Measurements from ENCODE around the gene TICRR.

The TICRR gene

DNA sequence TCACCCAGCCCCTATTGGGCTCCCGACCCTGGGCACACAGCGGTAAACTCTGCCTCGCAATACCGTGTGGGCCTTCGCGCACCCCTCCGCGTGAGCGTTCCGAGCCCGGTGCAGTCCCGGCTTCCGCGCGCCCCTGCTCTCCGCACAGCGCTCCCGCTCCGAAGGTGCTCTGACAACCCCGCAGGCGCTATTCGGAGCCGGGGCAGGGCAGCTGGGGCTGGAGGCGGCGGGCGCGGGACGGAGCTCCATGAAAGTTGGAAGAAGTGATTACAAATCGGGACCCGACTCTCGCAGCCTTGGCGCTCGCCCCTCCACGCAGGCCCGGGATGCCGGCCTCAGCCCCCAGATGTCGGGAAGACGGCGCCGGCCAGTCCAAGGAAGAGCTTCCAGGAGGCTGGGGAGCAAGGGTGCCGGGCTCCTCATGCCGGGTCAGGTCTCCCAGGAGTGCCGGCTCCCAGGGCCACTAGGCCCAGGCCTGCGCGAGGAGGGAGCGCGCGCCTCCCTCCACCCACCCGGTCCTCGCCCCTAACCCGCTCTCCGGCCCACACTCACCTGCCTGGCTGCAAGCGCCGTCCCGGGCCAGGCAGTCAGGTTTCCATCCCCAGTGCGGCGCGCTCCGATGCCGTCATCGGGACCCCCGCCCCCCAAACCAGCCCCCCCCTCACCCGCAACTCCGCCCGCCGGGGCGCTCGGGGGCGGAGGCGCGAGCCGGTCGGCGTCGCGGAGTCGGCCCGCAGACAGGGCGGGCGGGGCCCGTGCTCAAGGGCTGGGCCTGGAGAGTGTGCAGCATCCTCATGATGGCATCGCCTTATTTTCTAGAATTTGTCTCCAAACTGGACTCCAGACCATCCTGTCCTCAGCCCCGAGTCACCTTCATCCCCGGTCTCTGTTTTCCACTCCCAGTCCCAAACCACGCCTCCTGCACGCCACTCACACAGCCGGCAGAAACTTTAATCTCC, 79.9 kb downstream of the TICRR start, which contains the start of gene KIF7:
Gene KIF7, minus strand, starts transcription at position 621 of the 959 bp plus-strand sequence. CDS start 2,537 bp downstream, outside the sequence.
- no peak for DNase-seq

GRCh38 chr15:89656116-89656815, 81.0 kb downstream of the TICRR start:
- DNase-seq: no peak

GRCh38 chr15:89657686-89658200, 82.5 kb downstream of the TICRR start:
- DNase-seq: no peak

DNA sequence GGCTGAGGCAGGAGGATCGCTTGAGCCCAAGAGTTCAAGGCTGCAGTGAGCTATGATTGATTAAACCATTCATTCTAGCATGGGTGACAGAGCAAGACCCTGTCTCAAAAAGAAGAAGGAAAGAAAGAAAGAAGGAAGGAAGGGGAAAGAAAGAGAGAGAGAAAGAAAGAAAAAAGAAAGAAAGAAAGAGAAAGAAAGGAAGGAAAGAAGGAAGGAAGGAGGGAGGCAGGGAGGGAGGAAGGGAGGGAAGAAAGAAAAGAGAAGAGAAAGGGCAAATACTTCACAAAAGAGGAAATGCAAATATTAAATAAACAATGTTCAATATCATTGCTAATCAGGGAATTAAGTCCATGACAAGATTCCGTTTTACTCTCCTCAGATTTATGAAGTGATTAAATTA, 84.0 kb downstream of the TICRR start:
- no peak for DNase-seq

DNA sequence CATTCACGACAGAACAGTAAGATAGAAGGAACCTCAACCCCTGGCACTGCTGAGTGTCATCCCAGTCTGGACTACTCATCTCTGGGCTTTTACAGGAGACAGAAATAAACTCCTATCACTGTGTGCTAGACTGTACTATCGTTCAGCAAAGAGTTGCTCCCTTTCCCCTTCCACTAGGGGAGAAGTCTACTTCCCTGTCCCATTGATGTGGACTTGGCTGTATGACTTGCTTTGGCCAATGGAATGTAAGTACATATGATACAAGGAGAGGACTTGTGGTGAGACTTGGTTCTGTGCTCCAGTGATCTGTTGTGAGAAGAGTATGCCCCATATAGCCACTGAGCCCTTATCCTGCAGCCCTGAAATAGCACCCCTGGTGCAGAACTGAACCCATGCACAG, 85.3 kb downstream of the TICRR start:
- no peak for DNase-seq

DNA sequence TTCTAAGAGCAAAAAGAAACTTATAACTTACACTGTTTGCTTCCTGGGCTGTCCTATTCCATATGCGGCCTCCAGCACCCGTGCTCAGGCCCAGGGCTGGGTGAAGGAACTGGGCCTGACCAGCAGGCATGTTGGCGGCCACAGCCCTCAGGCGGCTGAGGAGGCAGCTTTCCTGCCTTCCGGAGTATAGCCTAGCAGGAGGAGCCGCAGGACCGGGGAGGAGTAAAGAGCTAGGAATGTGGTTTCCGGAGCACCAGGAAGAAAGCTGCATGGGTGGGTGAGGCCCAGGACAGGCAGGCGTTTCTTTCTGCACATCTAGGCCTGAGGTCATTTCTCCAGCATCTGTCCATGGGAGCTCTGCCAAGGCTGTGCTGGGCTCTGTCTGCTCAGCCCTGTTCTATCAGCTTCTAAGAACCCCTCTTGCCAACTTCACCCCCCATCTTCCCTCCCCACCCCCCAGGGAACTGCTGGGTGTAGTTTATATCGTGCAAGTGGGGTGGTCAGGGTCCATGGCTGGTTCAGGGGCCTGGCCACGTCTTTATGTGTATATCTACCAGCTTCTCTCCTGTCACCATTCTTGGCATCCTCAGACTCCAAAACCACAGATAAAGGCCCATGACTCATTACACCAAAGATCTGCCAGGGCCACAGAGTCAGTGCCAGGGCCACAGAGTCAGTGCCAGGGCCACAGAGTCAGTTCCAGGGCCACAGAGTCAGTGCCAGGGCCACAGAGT, 87.8 kb downstream of the TICRR start:
- no peak for DNase-seq

DNA sequence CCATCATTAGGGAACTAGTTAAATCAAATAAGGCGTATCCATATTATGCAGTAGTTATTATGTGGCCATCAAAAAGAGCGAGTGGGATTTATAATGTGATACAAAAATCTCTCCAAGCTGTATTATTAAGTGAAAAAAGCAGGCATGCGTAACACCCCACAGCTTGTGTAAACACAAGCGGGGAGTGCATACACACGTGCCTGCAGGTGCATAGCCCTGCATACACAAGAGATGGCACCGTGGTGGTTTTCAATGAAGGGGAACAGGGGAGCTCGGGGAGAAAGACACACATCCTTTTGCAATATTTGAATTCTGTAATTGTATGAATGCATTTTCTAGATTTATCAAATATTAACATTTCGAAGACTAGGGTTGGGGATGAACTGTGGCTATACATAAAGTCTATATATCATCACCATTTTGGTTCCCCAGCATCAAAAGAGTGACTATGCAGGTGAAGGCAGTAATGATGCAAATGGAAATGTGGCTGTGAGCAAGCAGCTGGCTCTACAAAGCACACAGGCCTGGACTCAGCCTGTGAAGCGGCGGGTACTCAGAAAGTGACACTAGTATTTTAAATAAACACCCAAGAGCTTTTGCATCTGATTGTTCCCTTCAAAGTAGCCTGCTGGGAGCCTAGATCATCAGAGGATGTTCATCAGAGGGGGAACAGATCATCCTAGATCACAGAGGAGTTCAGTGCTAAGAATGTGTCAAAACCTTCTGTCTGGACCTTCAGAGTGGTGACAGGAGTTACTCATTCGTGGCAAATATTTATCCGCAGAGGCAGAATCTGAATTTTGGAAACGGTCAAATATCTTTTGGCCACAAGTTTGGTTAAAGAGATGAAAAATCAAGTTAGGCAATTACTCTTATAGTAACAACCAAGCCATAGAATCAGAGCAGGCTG, 89.4 kb downstream of the TICRR start:
- DNase-seq: no peak

GRCh38 chr15:89665449-89666181, 90.3 kb downstream of the TICRR start:
- DNase-seq: no peak

DNA sequence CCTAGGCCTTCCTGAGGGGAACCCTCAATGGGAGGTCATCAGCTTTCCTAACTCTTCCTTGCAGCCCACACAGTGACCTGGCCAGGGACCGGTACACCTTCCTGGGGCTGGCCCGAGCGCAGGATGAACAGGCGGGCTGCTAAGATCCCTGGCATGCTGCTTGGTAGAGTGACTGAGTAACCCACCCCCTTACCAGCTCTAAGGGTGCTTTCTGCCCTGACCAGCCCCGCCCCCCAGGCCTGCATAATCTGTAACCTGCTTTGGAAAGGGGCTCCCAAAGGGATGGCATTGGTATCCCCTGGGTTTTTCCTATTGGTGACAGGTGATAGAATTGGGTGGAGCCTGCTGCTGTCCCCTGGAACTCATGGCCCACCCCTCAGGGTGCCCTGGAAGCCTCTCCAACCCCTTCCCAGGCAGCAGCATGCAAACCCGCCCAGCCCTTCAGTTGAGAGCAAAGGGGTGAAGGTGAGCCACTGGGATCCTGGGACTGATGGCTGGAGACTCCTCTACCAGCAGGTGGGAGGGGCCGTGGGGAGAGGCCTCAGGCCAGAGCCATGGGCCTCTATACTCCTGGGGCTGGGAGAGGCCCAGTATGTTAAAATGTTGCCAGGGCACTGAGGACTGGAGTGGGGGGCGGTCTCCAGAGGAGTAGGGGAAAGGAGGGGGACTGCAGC, 91.1 kb downstream of the TICRR start:
- no peak for DNase-seq

DNA sequence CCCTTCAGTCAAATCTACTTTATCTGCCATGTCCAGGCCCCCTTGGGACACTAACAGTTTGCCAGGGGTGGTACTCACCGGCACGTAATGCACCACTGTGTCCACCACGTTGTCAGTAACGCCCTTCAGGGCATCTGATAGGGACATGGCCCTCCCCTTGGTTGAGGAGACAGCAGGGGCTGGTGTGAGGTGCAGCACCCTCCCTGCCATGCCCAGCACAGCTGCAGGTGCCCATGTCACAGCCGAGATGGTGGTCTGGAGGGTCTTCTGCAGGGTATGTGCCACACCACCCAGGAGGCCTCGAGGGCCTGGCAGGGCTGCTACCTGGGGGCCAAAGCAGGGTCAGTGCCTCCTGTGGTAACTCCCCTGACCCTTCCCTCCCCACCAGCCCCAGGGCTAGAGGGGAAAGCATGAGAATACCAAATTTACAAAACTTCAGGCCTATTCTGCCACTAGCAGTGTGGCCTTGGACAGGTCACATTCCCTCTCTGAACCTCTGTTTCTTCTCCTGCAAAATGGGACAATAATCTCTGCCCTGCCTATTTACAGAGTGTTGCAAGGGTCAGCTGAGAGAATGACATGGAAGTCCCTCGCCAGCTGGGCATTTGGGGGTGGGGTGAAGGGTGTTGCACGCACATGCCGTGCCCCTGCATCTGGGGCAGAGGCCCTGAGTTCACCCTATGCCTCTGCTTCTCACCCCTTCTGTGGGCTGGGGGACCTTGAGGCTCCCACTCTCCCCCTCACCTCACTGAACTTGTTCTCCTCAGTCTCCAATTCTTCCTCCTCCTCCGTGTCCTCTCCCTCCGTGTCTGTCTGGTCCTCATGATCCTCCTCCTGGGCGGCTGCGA, 91.8 kb downstream of the TICRR start:
- no peak for DNase-seq

DNA sequence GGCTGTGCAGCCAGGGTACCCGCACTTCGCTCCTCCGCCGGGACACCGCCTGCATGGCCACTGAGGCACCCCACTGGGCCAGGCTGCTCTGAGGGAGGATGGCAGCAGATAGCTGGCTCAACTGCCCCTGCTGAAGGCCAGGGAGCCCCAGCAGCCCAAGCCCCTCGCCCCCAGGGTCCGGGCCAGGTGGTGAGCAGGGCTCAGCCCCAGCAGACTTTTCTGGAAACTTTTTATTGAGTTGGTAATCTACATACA, 92.4 kb downstream of the TICRR start:
- DNase-seq: no peak

- DNase-seq: no peak
Measured at GRCh38 chr15:89668171-89668570, 92.9 kb downstream of the TICRR start.

DNA sequence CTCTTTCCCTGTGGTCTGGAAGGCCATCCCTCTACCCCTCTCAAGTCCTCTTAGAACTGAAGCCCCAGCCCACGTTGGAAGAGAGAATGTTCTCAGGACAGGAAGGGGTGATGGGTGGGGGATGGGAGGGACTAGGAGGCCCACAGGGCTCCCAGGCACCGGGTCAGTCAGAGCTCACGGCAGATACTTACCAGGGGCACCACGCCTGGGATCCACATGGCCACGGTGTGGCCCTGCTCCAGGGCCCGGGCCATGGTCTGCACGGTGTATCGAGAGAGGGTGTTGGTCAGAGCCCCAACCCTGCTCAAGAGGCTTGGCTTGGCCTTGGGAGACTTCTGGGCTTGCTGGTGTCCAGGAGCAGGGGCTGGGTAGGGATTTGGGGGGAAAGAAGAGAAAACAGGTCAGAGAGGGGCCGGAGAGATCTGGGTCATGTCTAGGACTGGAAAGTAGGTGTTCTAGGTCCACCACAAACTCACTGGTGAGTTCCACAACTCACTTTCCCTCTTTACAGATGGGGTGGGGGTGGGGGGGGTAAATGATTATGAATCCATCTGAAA, 94.1 kb downstream of the TICRR start:
- no peak for DNase-seq

GRCh38 chr15:89669941-89670340, 94.7 kb downstream of the TICRR start:
- DNase-seq: no peak

GRCh38 chr15:89670971-89671560, 95.8 kb downstream of the TICRR start:
- DNase-seq: no peak

DNA sequence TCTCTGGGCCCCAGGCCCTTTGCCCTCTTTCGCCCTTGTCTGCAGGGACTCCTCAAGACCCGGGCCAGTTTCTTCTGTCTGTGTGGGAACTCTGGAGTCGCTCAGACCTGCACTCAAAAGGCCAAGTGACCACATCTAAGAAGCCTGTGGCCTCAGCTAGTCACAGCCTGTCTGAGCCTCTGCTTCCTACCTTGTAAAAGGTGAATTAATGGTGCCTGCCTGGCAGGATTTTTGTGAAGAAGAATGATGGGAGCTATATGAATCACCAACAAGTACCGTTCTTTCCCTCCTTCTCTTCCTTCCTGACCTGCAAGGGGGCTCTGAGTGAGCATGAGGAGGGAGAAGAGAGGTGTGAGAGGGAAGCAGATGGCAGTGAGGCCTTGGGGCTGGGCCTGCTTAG, 96.4 kb downstream of the TICRR start:
- DNase-seq: no peak

- no peak for DNase-seq
Measured at GRCh38 chr15:89672221-89673164, 97.2 kb downstream of the TICRR start.

- DNase-seq: no peak
Measured at GRCh38 chr15:89673165-89673512, 97.9 kb downstream of the TICRR start.
